Omental fat pad (tissue), 4 donors: ENCODE results near the gene NTM. TPM values are rescaled to one million over a fixed set of nuclear protein-coding genes. Genes with fewer than 3 reads are reported as not detected.

ENCODE experiments used
- ATAC-seq: fragments of 150-250 bp; one replicate; pipeline ENCODE4 v1.9.1; 2016; ENCODE audit warnings: mild to moderate bottlenecking, moderate library complexity; ENCODE audit not compliant: low FRiP score
- DNase-seq: peaks from one replicate; pipeline ENCODE4 v3.0.0-alpha.2; 2019; ENCODE audit warnings: low spot score
- total RNA-seq, 4 donors: library from RNA; depleted of rRNA; stranded (reverse); fragments of >200 nt; gene quantifications; one replicate each; pipeline ENCODE4 v1.1.0, GENCODE V29; 2016
- TF ChIP-seq, protein P1 (sequence below), 3 donors: fragments of 450-650 bp; IDR thresholded peaks; one replicate each; pipeline ENCODE4 v1.5.1; 2016 to 2017; ENCODE audit warnings: antibody characterized with exemption in 3 of 3, mild to moderate bottlenecking in 3 of 3, moderate library complexity in 2 of 3

NTM gene
- total RNA-seq, 4 donors from 2014 or later = 0.56 to 5.5 (median 2.4) TPM

DNA sequence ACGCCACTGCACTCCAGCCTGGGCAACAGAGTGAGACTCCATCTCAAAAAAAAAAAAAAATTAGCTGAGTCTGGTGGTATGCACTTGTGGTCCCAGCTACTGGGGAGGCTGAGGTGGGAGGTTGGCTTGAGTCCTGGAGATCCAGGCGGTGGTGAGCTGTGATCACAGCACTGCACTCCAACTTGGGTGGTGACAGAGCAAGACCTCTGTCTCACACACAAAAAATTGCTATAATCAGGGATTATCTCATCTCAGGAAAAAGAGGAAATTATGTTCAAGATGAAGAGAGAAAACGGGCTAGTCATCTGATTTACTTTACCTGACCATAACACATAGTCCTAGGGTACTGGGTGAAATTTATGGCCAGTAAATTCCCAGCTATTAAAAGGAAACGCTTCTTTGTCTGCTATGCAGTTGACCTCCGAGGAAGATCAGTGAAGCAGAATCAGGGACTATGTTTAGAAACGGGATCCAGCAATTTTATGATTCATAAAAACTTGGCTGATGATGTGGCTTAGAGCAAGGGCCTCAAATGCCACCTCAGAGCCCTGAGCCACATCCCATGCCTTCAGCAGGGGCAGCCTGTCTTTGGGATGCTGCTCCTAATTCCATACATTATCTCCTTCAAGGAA is 386.2 kb downstream of the NTM start:
- TF ChIP-seq, protein P1, sequence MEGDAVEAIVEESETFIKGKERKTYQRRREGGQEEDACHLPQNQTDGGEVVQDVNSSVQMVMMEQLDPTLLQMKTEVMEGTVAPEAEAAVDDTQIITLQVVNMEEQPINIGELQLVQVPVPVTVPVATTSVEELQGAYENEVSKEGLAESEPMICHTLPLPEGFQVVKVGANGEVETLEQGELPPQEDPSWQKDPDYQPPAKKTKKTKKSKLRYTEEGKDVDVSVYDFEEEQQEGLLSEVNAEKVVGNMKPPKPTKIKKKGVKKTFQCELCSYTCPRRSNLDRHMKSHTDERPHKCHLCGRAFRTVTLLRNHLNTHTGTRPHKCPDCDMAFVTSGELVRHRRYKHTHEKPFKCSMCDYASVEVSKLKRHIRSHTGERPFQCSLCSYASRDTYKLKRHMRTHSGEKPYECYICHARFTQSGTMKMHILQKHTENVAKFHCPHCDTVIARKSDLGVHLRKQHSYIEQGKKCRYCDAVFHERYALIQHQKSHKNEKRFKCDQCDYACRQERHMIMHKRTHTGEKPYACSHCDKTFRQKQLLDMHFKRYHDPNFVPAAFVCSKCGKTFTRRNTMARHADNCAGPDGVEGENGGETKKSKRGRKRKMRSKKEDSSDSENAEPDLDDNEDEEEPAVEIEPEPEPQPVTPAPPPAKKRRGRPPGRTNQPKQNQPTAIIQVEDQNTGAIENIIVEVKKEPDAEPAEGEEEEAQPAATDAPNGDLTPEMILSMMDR (IDR thresholded peaks at IDR 0.05) = no peak
- no peak for DNase-seq
- no peak for ATAC-seq

DNA sequence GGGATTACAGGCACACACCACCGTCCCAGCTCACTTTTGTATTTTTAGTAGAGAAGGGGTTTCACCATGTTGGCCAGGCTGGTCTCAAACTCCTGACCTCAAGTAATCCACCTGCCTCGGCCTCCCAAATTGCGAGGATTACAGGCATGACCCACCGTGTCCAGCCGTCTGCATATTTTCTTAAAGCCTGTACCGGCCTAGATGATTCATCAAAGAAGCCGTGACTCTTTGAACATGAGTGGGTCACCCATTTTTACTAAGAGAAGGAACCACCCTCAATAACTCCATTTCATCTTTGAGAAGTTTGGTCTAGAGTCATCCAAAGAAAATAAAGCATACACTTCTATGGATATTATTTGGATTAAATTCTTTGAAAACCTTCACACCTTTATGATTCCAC is 388.3 kb downstream of the NTM start:
- DNase-seq (no peak), ATAC-seq (no peak)
- TF ChIP-seq, protein P1 (IDR thresholded peaks at IDR 0.05) = no peak

DNA sequence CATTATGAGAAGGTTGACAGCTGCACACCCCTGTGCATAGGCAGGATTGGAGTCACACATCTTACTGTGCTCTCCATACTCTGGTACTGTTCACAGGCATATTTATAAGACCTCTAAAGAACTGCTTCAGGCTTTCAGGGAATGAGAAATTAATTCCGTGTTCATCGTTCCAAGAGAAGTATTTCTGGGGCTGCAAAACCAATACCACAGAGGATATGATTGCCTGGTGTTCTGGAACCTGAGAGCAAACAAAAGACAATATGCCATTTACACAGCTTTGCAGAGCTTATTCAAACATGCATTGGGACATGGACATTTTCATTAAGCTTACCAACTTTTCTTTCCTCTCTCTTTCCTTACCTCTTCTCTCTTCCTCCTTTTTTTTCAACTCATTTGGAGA is 388.7 kb downstream of the NTM start:
- TF ChIP-seq, protein P1 (IDR thresholded peaks at IDR 0.05) = no peak
- no peak for ATAC-seq
- DNase-seq = no peak

DNA sequence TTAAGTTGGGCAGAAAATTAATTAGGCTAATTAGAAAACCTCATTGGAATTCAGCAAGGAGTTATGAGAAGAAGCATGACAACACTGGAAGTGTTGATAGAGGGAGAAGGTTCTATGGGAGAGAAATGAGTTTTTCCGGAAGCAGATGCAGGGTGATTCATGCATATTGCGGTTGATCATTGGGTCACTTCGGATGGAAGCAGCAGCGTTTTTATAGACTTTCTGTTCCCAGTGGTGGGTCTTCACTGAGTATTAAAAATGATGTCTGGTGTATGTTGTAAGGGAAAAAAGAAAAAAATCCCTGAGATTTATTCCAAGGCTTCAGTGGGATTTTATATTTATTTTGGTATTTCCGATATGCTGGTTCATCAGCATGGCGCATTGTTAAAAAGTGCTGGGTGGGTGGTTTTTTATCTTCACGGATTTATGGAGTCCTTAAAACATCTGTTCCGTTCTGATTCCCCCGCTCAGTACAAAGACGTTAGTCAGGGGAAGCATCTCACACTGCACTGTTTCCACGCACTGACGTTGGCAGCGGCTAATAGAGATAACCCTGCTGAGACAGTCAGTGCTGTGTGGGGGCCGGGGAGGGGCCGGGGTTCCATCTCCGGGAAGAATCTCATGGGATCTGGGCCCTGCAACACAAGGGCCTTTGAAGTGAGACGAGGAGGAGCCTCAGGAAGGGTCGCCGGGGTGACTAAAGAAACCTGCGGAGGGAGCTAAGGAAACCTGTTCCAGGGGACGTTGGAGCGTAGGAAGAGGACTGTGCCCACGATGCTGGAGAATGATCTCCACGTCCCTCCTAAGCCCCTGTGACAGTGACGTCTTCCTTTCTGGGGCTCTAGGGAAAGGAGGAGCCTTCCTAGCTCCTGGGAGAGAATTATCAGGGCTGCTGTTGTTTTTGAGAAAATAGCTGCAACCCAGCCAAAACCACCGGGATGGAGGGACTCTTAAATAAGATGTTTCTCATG is 390.0 kb downstream of the NTM start:
- TF ChIP-seq, protein P1 (IDR thresholded peaks at IDR 0.05) = no peak
- ATAC-seq (no peak), DNase-seq (no peak)

DNA sequence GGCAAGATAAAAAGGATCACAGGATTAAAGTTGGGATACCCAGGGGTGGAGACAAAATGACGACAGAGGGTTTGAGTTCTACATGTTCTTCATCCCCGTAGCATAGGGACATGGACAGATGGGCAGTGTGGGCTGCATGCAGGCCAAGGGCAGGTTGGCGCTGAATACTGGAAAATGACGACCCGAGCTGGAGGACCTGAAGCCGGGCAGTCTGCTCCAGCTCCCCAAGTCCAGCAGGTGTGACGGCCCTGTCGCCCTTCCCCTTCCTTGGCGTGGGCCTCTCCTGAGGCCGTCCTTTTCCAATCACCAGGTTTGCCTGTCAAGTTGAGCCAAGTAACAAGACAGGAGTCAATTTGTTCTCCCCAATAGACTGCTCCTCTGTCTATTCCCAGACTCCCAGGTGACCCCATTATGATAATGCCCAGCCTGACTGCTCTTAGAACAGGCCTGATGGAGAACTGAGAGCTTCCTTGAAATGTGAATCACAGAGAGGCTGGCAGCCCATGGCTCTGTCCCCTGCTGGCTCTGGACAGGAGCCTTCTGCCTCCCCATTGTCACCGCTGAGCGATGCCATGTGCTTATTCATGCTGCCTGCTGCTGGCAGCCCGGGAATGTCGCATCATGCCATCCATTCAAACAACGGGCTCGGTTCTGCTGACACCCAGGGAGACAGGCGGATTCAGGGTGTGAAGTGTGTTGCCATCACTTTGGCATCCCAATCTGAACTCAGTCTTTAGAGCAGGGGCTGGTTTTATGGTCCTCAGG is 392.1 kb downstream of the NTM start:
- ATAC-seq (no peak), DNase-seq (no peak)
- TF ChIP-seq, protein P1 (IDR thresholded peaks at IDR 0.05) = no peak

DNA sequence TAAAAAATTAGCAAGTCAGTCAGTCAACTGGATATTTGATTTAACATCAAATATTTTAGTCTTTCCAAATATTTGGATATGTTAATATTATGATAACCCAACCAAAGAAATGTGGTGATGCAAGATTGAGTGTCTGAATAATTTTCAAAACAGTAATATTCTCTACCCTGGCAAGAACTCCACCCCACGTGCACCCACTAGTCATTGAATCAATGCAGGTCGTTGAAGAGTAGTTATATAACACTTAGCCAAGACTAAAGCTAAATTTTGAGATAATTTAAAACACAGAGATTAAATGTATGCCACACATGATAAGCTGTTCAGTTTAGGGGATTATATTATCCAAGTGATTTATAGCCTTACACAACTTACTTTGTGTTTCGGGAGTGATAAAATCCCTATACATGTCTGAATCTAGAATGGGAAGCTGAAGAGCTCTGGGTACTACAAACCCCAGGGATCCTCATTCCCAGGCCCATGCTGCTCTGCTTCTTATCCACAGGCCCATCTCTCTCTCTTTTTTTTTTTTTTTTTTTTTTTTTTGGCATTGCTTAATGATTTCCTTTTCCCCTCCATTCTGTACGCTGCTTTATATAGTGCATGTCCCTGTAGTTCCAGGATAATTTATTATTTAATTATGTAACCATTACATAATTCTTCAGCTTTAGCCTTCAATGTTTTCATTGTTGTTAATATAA is 392.9 kb downstream of the NTM start:
- ATAC-seq = no peak
- TF ChIP-seq, protein P1 (IDR thresholded peaks at IDR 0.05) = no peak
- no peak for DNase-seq
